ENCODE results near the gene FBLIM1.

FBLIM1 gene

DNA sequence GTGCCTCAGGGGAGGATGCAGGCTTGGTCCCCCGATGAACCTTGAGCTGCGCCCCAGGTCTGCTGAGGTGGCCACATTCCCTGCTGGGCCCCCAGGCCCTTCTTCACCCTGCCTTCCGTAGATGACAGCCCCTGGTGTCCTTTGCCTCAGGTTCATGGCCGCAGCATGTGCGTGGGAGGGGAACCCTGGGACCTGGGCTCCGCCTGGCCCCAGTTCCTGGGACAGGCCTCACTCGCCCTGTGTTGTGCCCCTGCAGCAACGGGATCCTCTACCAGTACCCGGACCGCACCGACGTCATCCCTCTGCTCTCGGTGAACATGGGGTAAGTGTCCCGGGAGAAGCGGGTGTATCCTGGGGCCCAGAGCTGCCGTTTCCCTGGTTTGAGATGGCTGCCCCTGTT is 27.7 kb upstream of the FBLIM1 start:
- DNase-seq: no peak

DNA sequence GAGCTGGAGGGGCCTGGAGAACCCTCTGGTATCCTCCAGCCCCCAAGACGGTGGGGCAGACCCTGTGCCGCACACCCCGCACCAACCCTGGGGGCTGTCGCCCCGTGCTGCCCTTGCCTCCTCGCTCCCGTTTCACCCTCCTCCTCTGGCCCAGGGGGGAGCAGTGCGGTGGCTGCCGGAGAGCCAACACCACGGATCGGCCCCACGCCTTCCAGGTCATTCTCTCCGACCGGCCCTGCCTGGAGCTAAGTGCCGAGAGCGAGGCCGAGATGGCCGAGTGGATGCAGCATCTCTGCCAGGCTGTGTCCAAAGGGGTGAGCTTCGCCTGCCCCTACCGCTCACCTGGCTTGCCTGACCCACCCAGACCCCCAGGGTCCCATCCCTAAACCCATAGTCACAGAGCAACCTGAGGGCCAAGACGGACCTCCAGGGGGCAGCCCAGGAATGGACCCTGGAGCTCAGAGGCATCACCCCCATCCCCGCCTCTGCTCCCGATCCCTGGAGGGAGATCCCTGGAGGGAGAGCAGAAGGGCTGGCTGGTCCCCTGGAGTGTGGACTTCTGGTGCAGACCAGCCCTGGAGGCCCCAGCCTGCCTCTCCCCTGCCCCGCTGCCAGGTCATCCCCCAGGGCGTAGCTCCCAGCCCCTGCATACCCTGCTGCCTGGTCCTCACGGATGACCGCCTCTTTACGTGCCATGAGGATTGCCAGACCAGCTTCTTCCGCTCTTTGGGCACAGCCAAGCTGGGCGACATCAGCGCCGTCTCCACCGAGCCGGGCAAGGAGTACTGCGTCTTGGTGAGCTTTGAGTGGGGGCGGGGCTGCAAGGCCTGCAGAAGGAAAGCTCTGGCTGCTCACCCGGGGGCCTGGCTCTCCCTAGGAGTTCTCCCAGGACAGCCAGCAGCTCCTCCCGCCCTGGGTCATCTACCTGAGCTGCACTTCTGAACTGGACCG is 26.6 kb upstream of the FBLIM1 start:
- DNase-seq: peak in 6 of 58 donors; percentile 4 to 22 (median 10)

DNA sequence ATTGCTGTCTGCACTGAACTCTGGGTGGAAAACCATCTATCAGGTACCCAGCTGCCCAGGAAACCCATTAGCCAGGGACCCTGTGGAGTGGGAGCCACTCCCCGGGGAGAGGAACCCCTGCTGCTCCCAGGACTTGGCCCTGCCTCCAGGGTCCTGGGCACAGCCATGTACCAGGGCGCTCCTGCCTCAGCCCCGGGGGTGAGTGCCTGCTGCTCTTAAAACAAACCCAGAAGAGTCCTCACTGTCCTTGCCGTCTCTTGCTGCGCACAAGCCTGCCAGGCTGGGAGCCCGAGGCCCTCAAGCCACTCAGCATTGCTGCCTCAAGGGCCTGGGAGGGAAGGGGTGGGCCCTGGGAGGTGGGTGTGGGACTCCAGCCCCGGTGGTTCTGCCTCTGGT is 25.9 kb upstream of the FBLIM1 start:
- no peak for DNase-seq

DNA sequence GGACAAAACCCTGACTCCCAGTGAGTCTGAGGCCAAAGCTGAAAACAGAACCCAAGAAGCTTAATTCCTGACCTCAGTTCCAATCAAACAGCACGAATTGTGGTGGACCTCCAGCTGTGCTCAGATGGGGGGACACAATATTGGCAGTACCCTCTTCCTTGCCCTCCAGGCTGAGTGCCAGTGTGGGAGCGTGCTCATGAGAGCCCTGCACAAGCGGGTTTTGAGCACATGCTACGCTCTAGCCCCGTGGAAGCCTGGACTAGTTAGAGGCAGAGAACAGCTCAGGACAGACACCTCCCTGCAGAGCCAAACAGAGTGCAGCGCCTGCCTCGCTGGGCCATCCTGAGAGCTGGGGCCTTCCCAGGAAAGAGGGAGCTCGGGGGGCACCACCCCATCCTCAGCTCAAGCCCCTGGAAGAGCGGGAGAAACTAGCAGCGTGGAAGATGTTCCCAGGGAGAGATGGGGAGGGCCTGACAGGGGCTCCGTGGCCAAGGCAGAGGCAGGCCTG is 25.3 kb upstream of the FBLIM1 start:
- peak in 1 of 58 donors; percentile 17 for DNase-seq

DNA sequence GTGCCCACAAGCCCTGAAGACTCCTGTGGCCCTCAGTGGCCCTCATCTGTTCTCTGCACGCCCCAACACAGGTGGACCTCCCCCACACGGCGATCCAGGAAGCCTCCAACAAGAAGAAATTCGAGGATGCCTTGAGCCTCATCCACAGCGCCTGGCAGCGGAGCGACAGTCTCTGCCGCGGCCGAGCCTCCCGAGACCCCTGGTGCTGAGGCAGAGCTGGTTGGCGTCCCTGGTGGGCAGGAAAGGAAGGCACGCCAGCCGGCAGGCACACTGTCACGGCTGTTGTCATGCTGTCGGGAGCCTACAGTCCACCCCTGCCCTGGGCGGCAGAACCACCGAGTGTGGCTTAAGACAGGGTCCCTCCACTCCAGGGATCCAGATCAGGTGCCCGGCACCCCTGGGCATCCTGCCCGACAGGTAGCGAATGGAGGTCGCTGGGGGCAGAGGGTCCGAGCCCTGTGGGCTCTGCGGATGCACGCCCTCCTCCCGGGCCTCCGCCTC is 24.8 kb upstream of the FBLIM1 start:
- DNase-seq: no peak

DNA sequence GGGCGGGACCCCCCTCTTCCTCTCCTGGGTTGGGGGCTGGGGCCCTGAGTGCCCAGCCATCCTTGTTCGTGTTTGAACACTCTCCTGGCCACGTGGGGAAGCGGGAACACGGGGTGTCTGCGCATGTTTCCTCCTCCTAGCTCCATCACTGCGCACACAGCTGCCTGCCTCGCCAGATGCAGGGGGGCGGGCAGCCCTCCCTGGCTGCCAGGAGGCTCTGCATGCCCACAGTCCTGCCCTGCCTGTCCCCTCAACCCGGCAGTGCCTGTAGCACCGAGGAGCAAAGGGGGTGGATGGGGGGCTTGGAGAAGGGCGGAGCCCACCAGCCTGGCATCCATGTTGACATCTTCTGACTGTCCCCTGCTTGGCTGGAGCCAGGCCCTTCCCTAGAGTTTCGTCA is 24.3 kb upstream of the FBLIM1 start:
- no peak for DNase-seq

DNA sequence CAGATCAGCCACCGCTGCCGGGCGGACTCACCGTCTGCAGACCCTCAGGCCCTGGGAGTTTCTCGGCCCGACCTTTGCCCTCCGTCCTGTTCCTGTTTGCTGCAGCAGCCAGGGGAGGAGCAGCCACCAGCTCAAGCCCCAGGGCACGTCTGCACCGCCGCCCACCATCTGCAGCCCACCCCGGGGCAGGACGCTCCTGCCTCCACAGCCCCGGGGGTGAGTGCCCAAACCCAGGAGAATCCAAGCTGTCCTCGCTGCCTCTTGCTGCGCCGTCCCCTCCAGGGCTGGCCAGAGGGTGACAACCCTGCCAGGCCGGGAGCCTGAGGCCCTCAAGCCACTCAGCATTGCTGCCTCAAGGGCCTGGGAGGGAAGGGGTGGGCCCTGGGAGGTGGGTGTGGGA is 23.7 kb upstream of the FBLIM1 start:
- DNase-seq: no peak

DNA sequence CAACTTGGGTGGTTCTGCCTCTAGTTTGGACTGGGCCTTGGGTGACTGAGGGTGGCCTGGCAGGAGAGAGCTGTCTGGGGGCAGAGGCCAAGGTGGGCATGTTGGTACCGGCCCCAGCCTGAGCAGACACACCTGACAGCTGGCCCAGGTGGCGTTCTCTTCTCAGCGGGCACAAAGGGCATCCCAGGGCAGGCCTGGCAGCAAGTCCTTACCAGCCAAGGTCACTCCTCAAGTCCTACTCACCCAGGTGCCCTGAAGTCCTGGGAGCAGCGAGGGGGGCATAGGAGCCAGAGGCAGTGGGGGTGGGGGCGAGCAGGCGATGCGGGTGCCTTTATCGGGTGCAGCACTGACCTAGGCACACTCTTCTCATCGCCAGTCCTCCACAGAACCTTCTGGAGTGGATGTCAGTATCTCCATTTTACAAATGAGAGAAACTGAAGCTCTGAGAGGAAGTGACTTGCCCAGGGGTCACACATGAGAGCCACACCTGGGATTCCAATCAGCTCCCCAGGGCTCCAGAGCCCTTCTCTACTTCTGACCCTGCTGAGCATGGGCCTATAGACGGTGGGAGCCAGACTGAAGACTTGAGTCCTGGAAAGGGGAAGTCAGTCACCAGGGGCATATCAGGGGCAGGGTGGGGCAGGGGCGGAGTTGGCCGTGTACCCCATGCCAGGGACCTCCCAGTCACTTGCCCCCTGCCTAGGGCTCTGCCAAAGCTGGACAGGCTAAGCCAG is 23.1 kb upstream of the FBLIM1 start:
- DNase-seq: no peak

DNA sequence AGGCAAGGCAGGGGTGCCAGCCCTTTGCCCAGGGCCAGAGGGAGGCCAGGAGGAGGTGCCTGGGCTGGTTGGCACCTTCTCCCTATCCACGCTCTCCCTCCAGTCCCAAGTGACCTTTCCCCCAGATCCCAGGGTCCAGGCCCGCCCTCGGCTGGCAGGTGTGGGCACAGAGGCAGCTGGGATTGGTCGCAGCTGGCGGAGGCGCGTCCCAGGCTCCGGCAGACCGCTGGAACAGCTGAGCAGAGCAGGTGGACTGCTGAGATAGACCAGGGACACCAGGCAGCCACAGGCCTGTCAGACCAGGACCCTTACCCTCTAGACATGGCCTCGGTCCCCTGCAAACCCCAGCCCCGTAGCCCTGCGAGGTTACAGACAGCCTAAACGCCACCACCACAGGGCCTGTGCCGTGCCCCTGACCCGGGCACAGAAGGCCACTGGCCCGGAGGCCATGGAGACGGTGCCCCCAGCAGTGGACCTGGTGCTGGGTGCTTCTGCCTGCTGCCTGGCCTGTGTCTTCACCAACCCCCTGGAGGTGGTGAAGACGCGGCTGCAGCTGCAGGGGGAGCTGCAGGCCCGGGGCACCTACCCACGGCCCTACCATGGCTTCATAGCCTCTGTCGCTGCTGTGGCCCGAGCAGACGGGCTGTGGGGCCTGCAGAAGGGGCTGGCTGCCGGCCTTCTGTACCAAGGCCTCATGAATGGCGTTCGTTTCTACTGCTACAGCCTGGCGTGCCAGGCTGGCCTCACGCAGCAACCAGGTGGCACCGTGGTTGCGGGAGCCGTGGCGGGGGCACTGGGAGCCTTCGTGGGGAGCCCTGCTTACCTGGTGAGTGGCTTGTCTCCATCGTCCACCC is 22.3 kb upstream of the FBLIM1 start, which contains the start of gene SLC25A34:
SLC25A34 (plus strand) TSS at position 221 of the 854 bp plus-strand sequence; CDS start at position 449, 228 bp downstream.
- DNase-seq: peak in 18 of 58 donors; percentile 6 to 43 (median 21)

DNA sequence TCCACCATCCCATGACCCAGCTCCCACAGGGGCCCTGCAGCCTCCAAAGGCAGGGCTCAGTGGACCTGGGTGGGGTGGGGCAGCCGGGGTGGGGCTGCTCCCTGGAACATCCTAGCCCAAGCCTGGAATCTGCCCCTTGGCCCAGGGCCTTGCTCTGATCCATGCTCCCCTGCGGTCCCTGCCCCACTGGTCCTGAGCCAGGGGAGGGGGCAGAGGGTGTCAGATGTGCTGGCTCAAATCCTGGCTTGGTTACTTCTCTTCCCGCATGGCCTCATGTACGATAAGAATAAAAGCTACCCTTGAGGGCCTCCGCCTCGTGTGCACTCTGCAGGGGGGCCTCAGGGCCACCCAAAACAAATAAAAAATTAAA is 21.7 kb upstream of the FBLIM1 start:
- DNase-seq: no peak

DNA sequence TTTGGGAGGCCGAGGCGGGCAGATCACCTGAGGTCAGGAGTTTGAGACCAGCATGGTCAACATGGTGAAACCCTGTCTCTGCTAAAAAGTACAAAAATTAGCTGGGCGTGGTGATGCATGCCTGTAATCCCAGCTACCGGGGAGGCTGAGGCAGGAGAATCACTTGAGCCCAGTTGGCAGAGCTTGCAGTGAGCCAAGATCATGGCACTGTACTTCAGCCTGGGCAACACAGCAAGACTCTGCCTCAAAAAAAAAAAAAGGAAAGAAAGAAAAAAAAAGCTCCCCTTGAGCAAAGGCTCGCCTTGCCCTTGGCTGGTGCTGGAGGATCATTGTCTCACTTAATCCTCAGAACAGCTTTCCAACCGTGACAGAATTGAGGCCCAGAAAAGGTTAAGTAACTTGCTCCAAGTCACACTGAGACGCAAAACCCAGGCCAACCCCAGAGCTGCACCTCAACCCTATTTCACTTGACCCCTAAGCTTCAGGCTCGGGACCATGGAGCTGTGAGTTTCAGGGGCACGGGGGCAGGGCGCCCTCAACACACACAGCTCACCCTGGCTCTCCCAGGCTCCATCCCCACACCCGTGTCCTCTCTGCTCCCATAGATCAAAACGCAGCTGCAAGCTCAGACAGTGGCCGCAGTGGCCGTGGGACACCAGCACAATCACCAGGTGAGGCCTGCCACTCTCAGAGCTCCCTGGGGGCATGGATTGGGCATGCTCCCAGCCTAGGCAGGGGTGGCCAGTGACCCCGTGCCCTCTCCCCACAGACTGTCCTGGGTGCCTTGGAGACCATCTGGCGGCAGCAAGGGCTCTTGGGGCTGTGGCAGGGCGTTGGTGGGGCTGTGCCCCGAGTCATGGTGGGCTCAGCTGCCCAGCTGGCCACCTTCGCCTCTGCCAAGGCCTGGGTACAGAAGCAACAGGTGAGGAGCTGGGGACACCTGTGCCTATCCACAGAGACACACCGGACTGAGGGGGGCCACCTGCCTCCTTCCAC is 21.0 kb upstream of the FBLIM1 start:
- no peak for DNase-seq

DNA sequence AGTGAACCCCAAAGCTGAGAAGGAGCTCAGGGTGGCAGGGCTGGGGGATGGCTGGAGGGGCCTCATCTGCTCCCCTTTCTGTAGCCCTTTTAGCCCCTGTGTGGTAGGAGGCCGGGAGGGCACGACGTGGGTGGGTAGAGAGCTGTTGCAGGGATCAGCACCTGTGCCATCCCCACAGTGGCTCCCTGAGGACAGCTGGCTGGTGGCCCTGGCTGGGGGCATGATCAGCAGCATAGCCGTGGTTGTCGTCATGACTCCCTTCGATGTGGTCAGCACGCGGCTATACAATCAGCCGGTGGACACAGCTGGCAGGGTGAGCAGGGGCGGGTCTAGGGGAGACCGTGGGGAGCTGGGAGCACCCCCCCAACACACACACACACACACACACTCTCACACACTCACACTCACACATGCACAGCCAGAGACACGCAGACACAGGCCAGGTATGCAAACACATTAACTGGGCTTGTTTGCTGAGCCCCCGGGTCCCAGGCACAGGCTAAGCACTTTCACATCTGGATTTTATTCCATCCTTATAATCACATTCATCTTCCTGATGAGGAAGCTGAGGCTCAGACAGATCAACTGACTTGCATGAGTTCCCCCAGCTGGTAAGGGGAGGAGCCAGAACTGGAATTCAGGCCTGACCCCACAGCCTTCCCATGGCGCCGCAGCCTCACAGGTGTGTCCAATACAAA is 20.0 kb upstream of the FBLIM1 start:
- DNase-seq: no peak

DNA sequence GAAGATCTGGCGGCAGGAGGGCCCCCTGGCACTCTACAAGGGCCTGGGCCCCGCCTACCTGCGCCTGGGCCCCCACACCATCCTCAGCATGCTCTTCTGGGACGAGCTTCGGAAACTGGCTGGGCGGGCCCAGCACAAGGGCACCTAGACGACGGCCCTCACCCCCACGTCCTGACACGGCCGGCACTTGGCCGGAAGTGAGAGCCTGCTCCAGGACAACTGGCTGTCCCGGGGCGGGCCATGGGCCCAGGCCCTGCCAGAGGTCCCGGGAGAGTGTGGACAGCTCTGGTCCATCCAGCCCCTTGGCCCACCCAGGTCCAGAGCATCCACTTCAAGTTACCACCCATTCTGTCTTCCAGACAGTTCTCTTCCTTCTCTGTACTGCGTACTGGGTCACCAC is 19.3 kb upstream of the FBLIM1 start:
- DNase-seq: no peak

DNA sequence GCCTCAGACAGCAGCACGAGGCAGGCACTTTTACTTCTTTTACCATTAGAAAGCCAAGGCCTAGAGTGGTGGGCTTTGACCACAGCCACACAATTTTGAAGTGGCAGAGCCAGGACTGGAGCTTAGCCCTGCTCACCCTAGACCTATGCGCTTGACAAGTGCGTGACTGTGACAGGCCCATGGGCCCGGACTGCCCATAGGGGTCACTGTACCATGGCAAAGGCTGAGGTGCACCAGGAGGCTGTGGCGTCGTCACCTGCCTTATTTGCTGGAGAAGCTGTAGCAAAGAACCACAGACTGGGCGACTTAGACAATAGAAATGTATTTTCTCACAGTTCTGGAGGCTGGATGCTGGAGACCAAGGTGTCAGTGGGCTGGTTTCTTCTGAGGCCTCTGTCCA is 18.9 kb upstream of the FBLIM1 start:
- no peak for DNase-seq

DNA sequence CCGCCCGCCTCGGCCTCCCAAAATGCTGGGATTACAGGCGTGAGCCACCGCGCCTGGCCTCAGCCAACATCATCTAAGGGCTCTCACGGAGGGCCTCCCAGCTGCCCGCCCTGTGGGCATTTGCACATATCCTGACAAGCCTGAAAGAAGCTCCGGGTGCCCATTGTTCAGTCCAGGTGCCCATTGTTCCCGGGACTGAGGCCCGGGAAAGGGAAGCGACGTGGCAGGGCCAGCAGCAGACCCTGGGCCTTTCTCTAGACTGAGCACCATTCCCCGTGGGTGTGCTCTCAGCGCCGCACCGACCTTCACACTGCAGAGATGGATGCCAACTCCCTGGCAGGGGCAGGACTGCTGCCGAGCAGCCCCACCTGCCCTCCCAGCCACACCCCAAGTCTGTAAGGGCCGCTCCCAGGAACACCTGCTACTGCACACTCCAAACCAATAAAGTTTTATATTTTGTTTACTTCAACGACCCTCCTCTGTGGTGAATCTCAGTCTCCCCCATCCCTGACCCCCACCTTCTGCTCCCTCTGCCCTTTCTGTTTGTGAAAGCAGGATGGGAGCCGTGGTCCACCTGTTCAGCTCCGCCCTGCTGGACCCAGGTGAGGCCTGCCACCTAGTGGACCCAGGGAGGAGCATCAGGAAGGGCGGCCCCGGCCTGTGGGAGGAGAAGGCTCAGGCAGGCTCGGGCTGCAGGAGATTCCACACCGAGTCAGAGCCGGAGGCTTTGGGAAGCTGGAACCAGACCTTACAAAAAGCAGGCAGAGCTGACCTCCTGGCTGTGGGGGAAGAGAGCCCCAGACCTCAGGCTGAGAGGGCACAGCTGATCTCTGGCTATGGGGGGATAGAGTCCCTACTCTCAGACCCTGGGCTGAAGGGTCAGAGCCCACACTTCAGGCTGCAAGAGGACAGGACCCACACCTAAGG is 17.4 kb upstream of the FBLIM1 start:
- DNase-seq: peak in 53 of 58 donors; percentile 9 to 82 (median 39)

DNA sequence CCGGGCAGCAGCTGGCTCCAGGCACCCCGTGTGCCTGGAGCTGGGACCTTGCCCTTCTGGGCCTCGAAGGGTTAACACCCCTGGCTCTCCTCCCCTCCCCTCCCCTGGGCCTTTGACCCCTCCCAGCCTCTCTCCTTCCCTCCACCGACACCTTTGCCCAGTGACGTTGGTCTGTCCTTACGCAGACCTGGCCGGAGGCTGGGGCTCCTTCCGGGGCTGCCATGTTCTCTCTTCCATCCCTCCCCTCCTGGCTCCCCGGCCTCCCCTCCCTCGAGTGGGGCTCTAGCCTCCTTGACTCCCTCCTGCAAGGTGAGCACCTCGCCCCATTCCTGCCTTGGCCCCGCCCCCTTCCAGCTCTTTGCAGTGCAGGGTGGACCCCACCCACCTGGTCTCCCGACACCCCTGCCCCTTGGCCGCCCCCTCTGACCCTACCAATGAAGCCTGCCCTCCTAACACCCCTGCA is 16.2 kb upstream of the FBLIM1 start, which contains the start of gene TMEM82:
TMEM82 (plus strand) TSS at position 161 of the 463 bp plus-strand sequence; CDS start at position 222, 61 bp downstream.
- no peak for DNase-seq

DNA sequence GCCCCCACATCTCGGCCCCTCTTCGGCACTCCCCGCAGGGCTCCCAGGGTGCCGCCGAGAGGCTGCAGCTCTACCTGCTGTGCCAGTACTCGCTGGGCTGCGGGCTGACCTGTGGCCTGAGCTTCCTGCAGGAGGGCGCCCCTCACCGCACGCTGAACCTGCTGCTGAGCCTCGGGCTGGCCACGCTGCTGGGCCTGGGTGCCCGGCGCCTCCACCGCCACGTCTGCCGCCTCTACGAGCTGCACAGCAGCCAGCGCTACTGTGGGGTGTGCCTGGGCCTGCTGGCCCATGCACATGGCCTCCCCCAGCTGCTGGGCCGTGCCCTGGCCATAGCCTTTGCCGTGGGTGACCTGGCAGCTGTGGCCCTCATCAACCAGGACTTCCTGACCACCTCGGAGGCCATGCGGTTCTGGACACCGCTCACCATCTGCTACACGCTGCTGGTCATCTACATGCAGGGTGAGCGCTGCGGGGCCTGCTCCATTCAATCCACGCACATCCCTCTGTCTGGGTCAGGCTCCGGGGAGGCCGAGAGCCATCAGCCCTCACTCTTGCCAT is 14.4 kb upstream of the FBLIM1 start:
- DNase-seq: no peak
